Mesothelial cell of epicardium (in vitro differentiated cells): Measurements from ENCODE around the gene NR2C1. TPM values are rescaled to one million over a fixed set of nuclear protein-coding genes. Genes with fewer than 3 reads are reported as not detected.
"Not testable (repeated sequence)": the region's sequence is repeated elsewhere in the genome, so short reads cannot be mapped to it uniquely, and the experiment has no call there.

Experiments used
- DNase-seq, 2 experiments: peaks; one replicate each; pipeline ENCODE4 v3.0.0; 2021; ENCODE audit warnings: low spot score in 2 of 2; ENCODE audit not compliant: unreplicated experiment in 2 of 2
- H3K27ac Mint-ChIP-seq: 2 replicates; pipeline ENCODE4 v1.8.0; 2021; ENCODE audit warnings: mixed read lengths
- H3K27me3 Mint-ChIP-seq: 2 replicates; pipeline ENCODE4 v1.8.0; 2021; ENCODE audit warnings: low read depth, mixed read lengths
- H3K36me3 Mint-ChIP-seq: 2 replicates; pipeline ENCODE4 v1.8.0; 2021; ENCODE audit warnings: mixed read lengths
- H3K4me1 Mint-ChIP-seq: 2 replicates; pipeline ENCODE4 v1.8.0; 2021; ENCODE audit warnings: mixed read lengths
- H3K4me3 Mint-ChIP-seq: 2 replicates; pipeline ENCODE4 v1.8.0; 2021; ENCODE audit warnings: mild to moderate bottlenecking, moderate library complexity, mixed read lengths
- H3K9me3 Mint-ChIP-seq: 2 replicates; pipeline ENCODE4 v1.8.0; 2021; ENCODE audit warnings: mixed read lengths
- CTCF ChIP-seq: fragments of 200-600 bp; sonication (generic); IDR thresholded peaks from one replicate; pipeline ENCODE4 v1.5.0; 2021; ENCODE audit warnings: antibody characterized with exemption; ENCODE audit not compliant: unreplicated experiment
- total RNA-seq: library from RNA; stranded (reverse); gene quantifications from 3 replicates; pipeline ENCODE4 v1.2.1, GENCODE V29; 2021

NR2C1 gene
- total RNA-seq, 1 donor from 2014 or later: 52.4 TPM

GRCh38 chr12:95096852-95097251, 23.4 kb upstream of the NR2C1 start:
- DNase-seq: no peak
- Mint-ChIP-seq H3K36me3 (peaks cover 16% of the 10 kb centered on the region), H3K27me3 (no peaks in the 10 kb centered on the region), H3K4me1 (peaks cover 11% of the 10 kb centered on the region), H3K27ac (no peak overlapping the region), H3K4me3 (no peak overlapping the region), H3K9me3 (no peaks in the 10 kb centered on the region)
- TF ChIP-seq CTCF: no peak

GRCh38 chr12:95096378-95096777, 23.0 kb upstream of the NR2C1 start:
- peaks cover 18% of the 10 kb centered on the region for H3K36me3 Mint-ChIP-seq
- no peak for DNase-seq
- no peak for TF ChIP-seq CTCF
- H3K4me3 Mint-ChIP-seq: no peak overlapping the region
- no peak overlapping the region for H3K27ac Mint-ChIP-seq
- H3K4me1 Mint-ChIP-seq: peaks cover 11% of the 10 kb centered on the region
- H3K9me3 Mint-ChIP-seq: no peaks in the 10 kb centered on the region
- H3K27me3 Mint-ChIP-seq: no peaks in the 10 kb centered on the region

GRCh38 chr12:95095866-95096265, 22.4 kb upstream of the NR2C1 start:
- Mint-ChIP-seq H3K36me3 (peaks cover 18% of the 10 kb centered on the region), H3K4me1 (peaks cover 11% of the 10 kb centered on the region)
- not testable (repeated sequence) for H3K9me3 Mint-ChIP-seq, H3K27me3 Mint-ChIP-seq, DNase-seq, H3K27ac Mint-ChIP-seq, H3K4me3 Mint-ChIP-seq

DNA sequence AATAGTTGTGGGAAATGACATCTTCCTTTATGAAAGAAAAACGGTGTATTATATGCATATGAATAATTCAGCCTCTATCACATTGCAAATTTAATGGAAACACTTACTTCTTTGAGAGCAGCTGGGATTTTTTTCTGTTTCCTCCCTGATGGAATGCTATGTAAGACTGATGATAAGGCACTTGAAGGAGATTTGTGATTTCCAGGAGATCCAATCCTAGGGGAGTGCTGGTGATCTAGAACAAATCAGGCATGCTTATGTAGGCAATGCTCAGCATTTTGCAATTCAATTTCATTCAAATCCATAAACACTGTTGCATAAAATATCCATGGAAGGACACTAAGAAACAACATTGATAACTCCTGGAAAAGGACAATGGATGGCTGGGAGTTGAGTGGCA, 16.0 kb upstream of the NR2C1 start:
- H3K4me3 Mint-ChIP-seq: no peak overlapping the region
- H3K27me3 Mint-ChIP-seq: no peaks in the 10 kb centered on the region
- H3K36me3 Mint-ChIP-seq: peaks cover 27% of the 10 kb centered on the region
- no peak for TF ChIP-seq CTCF
- no peak for DNase-seq
- no peak overlapping the region for H3K27ac Mint-ChIP-seq
- H3K9me3 Mint-ChIP-seq: no peaks in the 10 kb centered on the region
- H3K4me1 Mint-ChIP-seq: peaks cover 5% of the 10 kb centered on the region

DNA sequence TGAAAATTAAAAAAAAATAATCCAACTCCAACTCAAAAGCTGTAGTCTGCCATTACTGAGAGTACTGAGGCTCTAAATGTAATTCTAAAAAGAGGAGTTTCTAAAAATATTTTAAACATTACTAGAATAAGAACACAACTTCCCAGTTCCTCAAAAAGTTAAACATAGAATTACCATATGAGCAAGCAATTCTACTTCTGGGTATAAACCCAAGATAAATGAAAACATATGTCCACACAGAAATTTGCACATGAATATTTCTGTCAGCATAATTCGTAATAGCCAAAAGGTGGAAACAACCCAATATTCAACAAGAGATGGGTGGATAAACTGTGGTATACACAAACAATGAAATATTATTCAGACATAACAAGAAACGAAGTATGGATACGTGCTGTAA, 15.0 kb upstream of the NR2C1 start:
- peaks cover 24% of the 10 kb centered on the region for H3K36me3 Mint-ChIP-seq
- H3K27me3 Mint-ChIP-seq: no peaks in the 10 kb centered on the region
- no peak overlapping the region for H3K4me3 Mint-ChIP-seq
- no peak overlapping the region for H3K27ac Mint-ChIP-seq
- peaks cover 16% of the 10 kb centered on the region for H3K4me1 Mint-ChIP-seq
- no peaks in the 10 kb centered on the region for H3K9me3 Mint-ChIP-seq
- DNase-seq: no peak
- no peak for TF ChIP-seq CTCF

DNA sequence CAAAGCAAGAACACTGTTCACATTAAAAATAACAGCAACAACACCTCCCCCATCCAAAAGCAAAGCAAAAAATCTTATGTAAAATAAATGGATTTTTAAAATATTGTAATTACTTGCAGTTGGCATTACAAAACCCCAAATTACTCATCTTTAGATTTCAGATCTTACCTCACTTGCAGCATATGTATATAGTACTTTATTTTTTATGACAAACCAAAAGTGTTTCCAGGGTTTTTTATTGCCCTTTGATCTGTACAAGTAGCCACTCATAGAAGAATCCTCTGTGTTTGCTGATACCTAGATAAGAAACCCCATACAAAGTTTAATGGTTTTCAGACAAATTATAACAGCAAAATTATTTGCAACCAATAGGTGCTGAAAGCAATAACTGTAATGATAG, 12.2 kb upstream of the NR2C1 start:
- no peak for DNase-seq
- peaks cover 14% of the 10 kb centered on the region for H3K36me3 Mint-ChIP-seq
- no peak overlapping the region for H3K27ac Mint-ChIP-seq
- peaks cover 18% of the 10 kb centered on the region for H3K4me1 Mint-ChIP-seq
- H3K9me3 Mint-ChIP-seq: no peaks in the 10 kb centered on the region
- H3K27me3 Mint-ChIP-seq: no peaks in the 10 kb centered on the region
- TF ChIP-seq CTCF: no peak
- H3K4me3 Mint-ChIP-seq: no peak overlapping the region
